Stimulated activated CD4-positive, alpha-beta T cell treated with anti-CD3 and anti-CD28 coated beads, TNF-alpha, amount 100 ng/mL, for 48 hours (primary cell): Measurements from ENCODE around the gene RNF14.
"Not testable (repeated sequence)": the region's sequence is repeated elsewhere in the genome, so short reads cannot be mapped to it uniquely, and the experiment has no call there.

Experiments used
- DNase-seq, 3 donors: peaks; one replicate each; pipeline ENCODE4 v3.0.0-alpha.2; 2020; ENCODE audit warnings: low read depth in 3 of 3

Gene RNF14

GRCh38 chr5:142014911-142015584 lies 46.1 kb downstream of the RNF14 start:
- peak in 2 of 3 donors; percentile 34 to 63 for DNase-seq

DNA sequence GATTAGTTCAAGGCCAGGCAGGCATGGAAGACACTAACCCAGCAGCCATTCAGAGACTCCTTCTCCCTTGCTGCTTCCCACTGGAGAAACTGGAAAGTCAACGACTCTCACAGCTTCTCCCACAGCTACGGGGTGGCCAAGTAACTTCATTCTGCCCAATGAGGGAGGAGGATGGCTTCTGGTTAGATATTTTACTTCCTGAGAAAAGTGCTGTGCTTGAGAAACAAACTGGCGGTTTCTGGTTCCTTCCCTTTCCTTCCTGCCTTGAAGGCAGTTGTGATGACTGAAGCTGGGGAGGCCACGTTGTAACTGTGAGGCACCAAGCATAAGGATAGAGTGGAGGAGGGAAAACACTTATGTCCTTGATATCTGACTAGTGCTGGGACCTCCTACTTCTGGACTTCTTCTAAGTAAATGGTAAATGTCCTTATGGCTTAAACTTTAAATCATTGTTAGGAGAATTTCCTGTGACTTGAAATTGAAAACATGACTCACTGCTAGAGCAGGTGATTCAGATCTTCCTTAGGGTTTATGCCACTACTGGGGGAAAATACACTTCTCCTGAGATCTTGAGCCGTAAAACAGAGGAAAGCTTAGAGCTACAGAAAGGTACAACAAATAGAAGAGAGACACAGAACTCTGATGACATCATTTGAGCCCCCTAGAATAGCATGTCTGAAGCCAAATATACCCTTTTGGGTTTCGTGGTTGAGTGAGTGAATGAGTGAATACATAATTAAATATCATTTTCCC lies 47.1 kb downstream of the RNF14 start:
- peak in 1 of 3 donors; percentile 36 for DNase-seq

DNA sequence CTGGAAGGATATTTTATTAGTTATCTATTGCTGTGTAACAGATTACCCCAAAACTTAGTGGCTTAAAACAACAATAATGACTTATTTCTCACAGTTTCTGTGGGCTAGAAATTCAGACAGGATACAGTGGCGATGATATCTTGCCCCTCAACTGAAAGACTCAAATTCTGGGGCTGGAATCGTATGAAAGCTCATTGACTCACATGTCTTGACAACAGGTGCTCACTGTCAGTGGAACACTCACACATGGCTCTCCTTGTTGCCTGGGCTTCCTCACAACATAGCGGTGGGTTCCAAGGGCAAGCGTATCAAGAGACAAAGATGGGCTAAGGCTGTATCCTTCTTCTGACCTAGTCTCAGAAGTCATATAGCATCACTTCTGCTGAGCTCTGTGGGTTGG lies 47.7 kb downstream of the RNF14 start:
- peak in 1 of 3 donors; percentile 45 for DNase-seq

GRCh38 chr5:142017832-142018427 lies 49.0 kb downstream of the RNF14 start:
- no peak for DNase-seq

- no peak for DNase-seq
These were observed 51.3 kb downstream of the RNF14 start for GRCh38 chr5:142020122-142020659.

GRCh38 chr5:142023836-142024235 lies 54.9 kb downstream of the RNF14 start:
- DNase-seq: no peak

- peak; percentile 73 to 81 (median 78) for DNase-seq
These were observed 55.9 kb downstream of the RNF14 start for GRCh38 chr5:142024771-142025304.

DNA sequence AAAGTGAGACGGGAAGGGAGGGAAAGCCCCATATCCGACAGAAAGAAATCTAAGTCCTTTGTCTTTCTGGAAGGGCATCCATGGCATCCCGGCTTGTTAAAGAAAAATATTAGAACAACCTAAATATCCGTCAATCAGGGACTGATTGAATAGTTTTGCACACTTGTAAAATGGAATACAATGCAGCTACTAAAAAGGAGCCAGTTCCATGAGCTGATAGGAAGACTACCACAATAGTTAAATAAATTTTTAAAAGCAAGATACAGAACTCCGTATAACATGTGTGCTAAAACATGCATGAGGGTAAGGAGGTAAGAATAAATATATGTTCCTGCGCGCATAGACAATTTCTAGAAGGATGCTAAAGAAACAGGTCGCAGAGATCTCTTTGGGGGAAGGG lies 56.7 kb downstream of the RNF14 start:
- DNase-seq: no peak

- DNase-seq: no peak
These were observed 63.2 kb downstream of the RNF14 start for GRCh38 chr5:142032150-142032549.

DNA sequence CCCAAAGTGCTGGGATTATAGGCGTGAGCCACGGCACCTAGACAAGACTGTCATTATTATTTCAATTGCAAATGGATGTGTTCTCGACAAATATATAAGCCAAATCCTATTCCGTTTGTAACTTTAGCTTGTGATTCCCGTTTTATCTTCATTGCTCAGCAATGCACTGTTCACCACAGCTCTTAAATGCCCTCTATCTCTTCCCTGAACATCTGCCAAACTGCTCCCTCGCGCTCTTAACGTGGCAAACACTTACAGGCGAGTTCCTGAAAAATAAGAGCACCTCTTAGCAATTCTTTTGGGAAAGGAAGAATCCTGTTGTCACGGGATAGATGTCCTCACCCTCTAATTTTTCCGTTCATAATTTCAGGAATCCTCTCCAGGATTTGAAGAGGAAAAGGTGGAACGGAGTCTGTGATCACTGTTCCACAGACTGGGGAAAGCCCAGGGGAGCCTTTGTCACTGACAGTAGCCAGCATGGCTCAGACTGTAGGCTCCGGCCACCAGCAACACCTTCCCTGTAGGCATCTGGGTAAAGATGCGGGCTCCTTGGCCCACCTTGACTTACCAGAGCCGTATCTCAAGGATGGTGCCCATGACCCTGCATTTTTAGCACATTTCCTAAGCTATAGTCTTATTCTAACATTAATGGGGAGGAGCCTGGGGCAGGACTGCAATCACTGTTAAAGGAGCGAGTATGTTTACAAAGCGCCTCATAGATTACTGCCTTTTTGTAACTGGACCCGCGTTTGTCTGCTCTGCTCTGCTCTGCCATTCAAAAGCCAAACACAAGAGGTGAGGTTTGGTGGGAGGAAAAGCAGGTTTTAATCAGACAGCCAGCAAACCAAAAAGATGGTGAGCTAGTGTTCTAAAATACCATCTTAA lies 64.1 kb downstream of the RNF14 start:
- no peak for DNase-seq

GRCh38 chr5:142033632-142034567 lies 65.0 kb downstream of the RNF14 start:
- not testable (repeated sequence) for DNase-seq

DNA sequence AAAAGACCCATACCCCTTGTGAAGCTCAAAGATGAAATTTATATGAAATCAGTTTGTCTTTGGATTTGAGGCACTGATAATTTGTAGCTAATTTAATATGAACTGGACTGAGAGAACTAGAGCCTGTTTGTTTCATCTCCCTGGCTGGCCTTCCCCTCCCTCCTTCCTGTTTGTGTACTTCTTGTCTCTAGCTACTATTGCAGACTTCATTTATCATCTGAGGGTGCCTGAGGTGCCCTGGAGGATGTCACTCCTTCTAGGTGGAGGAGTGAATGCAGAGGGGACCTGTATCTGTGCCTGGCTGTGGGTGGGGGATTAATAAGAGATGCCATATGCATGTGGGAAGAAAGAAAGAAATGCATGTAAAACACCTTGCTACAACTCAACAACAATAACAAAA lies 66.1 kb downstream of the RNF14 start:
- DNase-seq: no peak

DNA sequence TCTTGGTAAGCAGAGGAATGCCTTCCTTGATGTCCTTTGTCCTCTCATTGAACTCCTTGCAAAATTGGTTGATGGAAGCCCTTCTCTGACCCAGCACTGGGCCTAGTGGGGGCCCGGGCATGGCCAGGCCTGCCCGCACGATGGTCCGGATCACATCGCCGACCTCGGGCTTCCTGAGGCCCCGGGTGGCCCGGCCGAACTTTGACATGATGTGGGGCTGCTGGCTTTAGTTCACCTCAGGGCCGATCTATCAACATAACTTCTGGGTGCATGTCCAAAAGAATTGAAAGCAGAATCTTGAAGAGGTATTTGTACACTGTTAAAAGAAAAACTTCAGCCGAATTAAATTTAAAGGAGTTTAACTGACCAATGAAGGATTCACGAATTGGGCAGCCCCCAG lies 68.0 kb downstream of the RNF14 start:
- no peak for DNase-seq

GRCh38 chr5:142037599-142037998 lies 68.7 kb downstream of the RNF14 start:
- DNase-seq: not testable (repeated sequence)

DNA sequence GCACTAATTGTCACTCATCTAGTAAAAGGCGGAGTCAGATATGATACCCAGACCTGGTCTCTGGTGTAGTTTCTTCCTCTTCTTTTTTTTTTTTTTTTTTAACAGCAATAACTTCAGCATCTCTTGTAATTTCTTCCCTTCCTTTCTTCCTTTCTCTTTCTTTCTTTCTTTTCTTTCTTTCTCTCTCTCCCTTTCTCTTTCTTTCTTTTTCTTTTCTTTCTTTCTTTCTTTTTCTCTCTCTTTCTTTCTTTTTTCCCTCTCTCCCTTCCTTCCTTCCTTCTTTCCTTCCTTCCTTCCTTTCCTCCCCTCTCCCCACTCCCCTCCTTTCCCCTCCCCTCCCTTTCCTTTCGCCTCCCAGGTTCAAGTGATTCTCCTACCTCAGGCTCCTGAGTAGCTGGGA lies 69.8 kb downstream of the RNF14 start:
- DNase-seq: no peak
